Naive thymus-derived CD8-positive, alpha-beta T cell (primary cell): Measurements from ENCODE around the gene GPC4. TPM values are rescaled to one million over a fixed set of nuclear protein-coding genes. Genes with fewer than 3 reads are reported as not detected.

Experiments
- ATAC-seq, 2 donors: fragments of 150-1000 bp; cut with Tn5 transposase in 1 of 2; sonication (Bioruptor Pico), chemical (Tn5 transposase) in 1 of 2; 1 replicate in 1 of 2; 2 replicates in 1 of 2; pipeline ENCODE4 v1.10.0; 2021; ENCODE audit warnings: mild to moderate bottlenecking in 2 of 2, moderate library complexity in 2 of 2
- POLR2A ChIA-PET: fragments of 350-600 bp; sonication (Branson Sonifier 250); formaldehyde crosslinking; loops from one replicate; lab custom pipeline; 2021; ENCODE audit warnings: antibody characterized with exemption; lab: Charles Lee
- DNase-seq, 10 donors: peaks; one replicate each; pipeline versions ENCODE4 v3.0.0 to v3.0.0-alpha.2; 2020 to 2022
- H3K27ac Mint-ChIP-seq, 10 donors: one replicate each; pipeline ENCODE4 v1.8.0; 2020 to 2022; ENCODE audit warnings: mild to moderate bottlenecking in 10 of 10, mixed read lengths in 10 of 10, moderate library complexity in 4 of 10, inconsistent platforms in 1 of 10
- H3K27me3 Mint-ChIP-seq, 5 donors: one replicate each; pipeline ENCODE4 v1.8.0; 2021 to 2022; ENCODE audit warnings: mixed read lengths in 5 of 5
- H3K36me3 Mint-ChIP-seq, 3 donors: one replicate each; pipeline ENCODE4 v1.8.0; 2020 to 2022; ENCODE audit warnings: mixed read lengths in 3 of 3, mild to moderate bottlenecking in 2 of 3, inconsistent platforms in 1 of 3
- H3K4me1 Mint-ChIP-seq, 4 donors: one replicate each; pipeline ENCODE4 v1.8.0; 2021 to 2022; ENCODE audit warnings: mixed read lengths in 4 of 4
- H3K4me3 Mint-ChIP-seq, 10 donors: one replicate each; pipeline ENCODE4 v1.8.0; 2020 to 2022; ENCODE audit warnings: mild to moderate bottlenecking in 10 of 10, mixed read lengths in 10 of 10, moderate library complexity in 6 of 10, inconsistent platforms in 1 of 10
- H3K9me3 Mint-ChIP-seq, 9 donors: one replicate each; pipeline ENCODE4 v1.8.0; 2020 to 2022; ENCODE audit warnings: mixed read lengths in 9 of 9, mild to moderate bottlenecking in 3 of 9, inconsistent platforms in 1 of 9, moderate library complexity in 1 of 9
- polyA plus RNA-seq, 3 donors: library from polyadenylated mRNA; unstranded; fragments of 300-500 nt; fragmentation: Illumina TruSeq; gene quantifications; one replicate each; pipeline ENCODE4 v1.2.3, GENCODE V29; 2021
- total RNA-seq, 8 experiments: library from RNA in 2 of 8; stranded (reverse) in 2 of 8; gene quantifications; one replicate each; pipeline ENCODE4 v1.2.3 and lab custom pipeline; 2021 to 2026

GPC4 gene
- total and polyA plus RNA-seq, 5 experiments from 2014 or later, result not detected

- no peak overlapping the region for H3K27ac Mint-ChIP-seq
- ATAC-seq (no peak), DNase-seq (no peak)
- H3K4me3 Mint-ChIP-seq, result no peak overlapping the region
- H3K27me3 Mint-ChIP-seq, result peaks cover 0 to 3% (median 0%) of the 10 kb centered on the region in 5 donors
- no peaks in the 10 kb centered on the region for H3K9me3 Mint-ChIP-seq
- no peaks in the 10 kb centered on the region for H3K4me1 Mint-ChIP-seq
- POLR2A ChIA-PET, result no interaction called here
- no peaks in the 10 kb centered on the region for H3K36me3 Mint-ChIP-seq
These were observed 20.3 kb upstream of the GPC4 start for GRCh38 chrX:133435544-133436124.

- no peak for ATAC-seq
- H3K27ac Mint-ChIP-seq, result no peak overlapping the region
These were observed 19.0 kb upstream of the GPC4 start for GRCh38 chrX:133434197-133434820.

GRCh38 chrX:133419911-133420310 lies 4.6 kb upstream of the GPC4 start:
- Mint-ChIP-seq H3K27me3 (peaks cover 12 to 39% (median 25%) of the 10 kb centered on the region in 5 donors), H3K27ac (no peak overlapping the region), H3K4me1 (peaks cover under 1 to 6% (median 2%) of the 10 kb centered on the region in 4 donors), H3K36me3 (peaks cover 0 to 8% (median 0%) of the 10 kb centered on the region in 3 donors), H3K4me3 (no peak overlapping the region), H3K9me3 (peaks cover 0 to 5% (median 0%) of the 10 kb centered on the region in 9 donors)
- ATAC-seq (no peak), DNase-seq (no peak)
- POLR2A ChIA-PET, result no interaction called here

More at GRCh38 chrX:133434197-133434820, 19.0 kb upstream of the GPC4 start:
- H3K36me3 Mint-ChIP-seq, result no peaks in the 10 kb centered on the region
- H3K4me3 Mint-ChIP-seq, result no peak overlapping the region
- POLR2A ChIA-PET, result no interaction called here
- no peak for DNase-seq
- H3K4me1 Mint-ChIP-seq, result no peaks in the 10 kb centered on the region
- no peaks in the 10 kb centered on the region for H3K9me3 Mint-ChIP-seq
- no peaks in the 10 kb centered on the region for H3K27me3 Mint-ChIP-seq

- DNase-seq, result no peak
- Mint-ChIP-seq H3K9me3 (peaks cover 0 to 5% (median 0%) of the 10 kb centered on the region in 9 donors), H3K27ac (no peak overlapping the region), H3K36me3 (peaks cover 0 to 8% (median 0%) of the 10 kb centered on the region in 3 donors), H3K27me3 (peaks cover 12 to 51% (median 29%) of the 10 kb centered on the region in 5 donors), H3K4me1 (peaks cover 1 to 14% (median 9%) of the 10 kb centered on the region in 4 donors), H3K4me3 (no peak overlapping the region)
- POLR2A ChIA-PET, result no interaction called here
- ATAC-seq, result no peak
These were observed 3.3 kb upstream of the GPC4 start for GRCh38 chrX:133418588-133418987.

- H3K4me3 Mint-ChIP-seq, result no peak overlapping the region
- H3K27ac Mint-ChIP-seq, result no peak overlapping the region
- H3K27me3 Mint-ChIP-seq, result peaks cover 12 to 54% (median 35%) of the 10 kb centered on the region in 5 donors
- POLR2A ChIA-PET, result no interaction called here
- DNase-seq (no peak), ATAC-seq (no peak)
- H3K4me1 Mint-ChIP-seq, result peaks cover 1 to 14% (median 9%) of the 10 kb centered on the region in 4 donors
- H3K9me3 Mint-ChIP-seq, result peaks cover 0 to 5% (median 0%) of the 10 kb centered on the region in 9 donors
- peaks cover 0 to 8% (median 0%) of the 10 kb centered on the region in 3 donors for H3K36me3 Mint-ChIP-seq
These were observed 2.1 kb upstream of the GPC4 start for GRCh38 chrX:133417364-133417763.

- POLR2A ChIA-PET, result no interaction called here
- no peak overlapping the region for H3K27ac Mint-ChIP-seq
- H3K4me3 Mint-ChIP-seq, result peak overlapping the region in 9 of 10 donors; percentile 31 to 72 (median 57)
- ATAC-seq, result no peak
- DNase-seq, result peak in 2 of 10 donors; percentile 4 to 16
- peaks cover 0 to 14% (median 9%) of the 10 kb centered on the region in 4 donors for H3K4me1 Mint-ChIP-seq
- peaks cover 10 to 51% (median 41%) of the 10 kb centered on the region in 5 donors for H3K27me3 Mint-ChIP-seq
- H3K36me3 Mint-ChIP-seq, result peaks cover 0 to 8% (median 0%) of the 10 kb centered on the region in 3 donors
- peaks cover 0 to 3% (median 0%) of the 10 kb centered on the region in 9 donors for H3K9me3 Mint-ChIP-seq
These were observed 648 bp downstream of the GPC4 start for GRCh38 chrX:133414406-133415275.

GRCh38 chrX:133413218-133413925 lies 1.9 kb downstream of the GPC4 start:
- H3K36me3 Mint-ChIP-seq, result peaks cover 0 to 8% (median 0%) of the 10 kb centered on the region in 3 donors
- peaks cover 0 to 2% (median 0%) of the 10 kb centered on the region in 9 donors for H3K9me3 Mint-ChIP-seq
- ATAC-seq, result no peak
- H3K27ac Mint-ChIP-seq, result no peak overlapping the region
- peaks cover 0 to 14% (median 9%) of the 10 kb centered on the region in 4 donors for H3K4me1 Mint-ChIP-seq
- POLR2A ChIA-PET, result no interaction called here
- no peak for DNase-seq
- peaks cover 10 to 44% (median 37%) of the 10 kb centered on the region in 5 donors for H3K27me3 Mint-ChIP-seq
- H3K4me3 Mint-ChIP-seq, result peak overlapping the region in 2 of 10 donors; percentile 33 to 68

- H3K27me3 Mint-ChIP-seq, result peaks cover 7 to 39% (median 30%) of the 10 kb centered on the region in 5 donors
- no peak for ATAC-seq
- no peaks in the 10 kb centered on the region for H3K9me3 Mint-ChIP-seq
- H3K27ac Mint-ChIP-seq, result no peak overlapping the region
- no peak for DNase-seq
- H3K4me3 Mint-ChIP-seq, result no peak overlapping the region
- POLR2A ChIA-PET, result no interaction called here
- H3K4me1 Mint-ChIP-seq, result peaks cover 0 to 14% (median 9%) of the 10 kb centered on the region in 4 donors
- peaks cover 0 to 4% (median 0%) of the 10 kb centered on the region in 3 donors for H3K36me3 Mint-ChIP-seq
These were observed 2.6 kb downstream of the GPC4 start for GRCh38 chrX:133412665-133413064.

- H3K36me3 Mint-ChIP-seq, result no peaks in the 10 kb centered on the region
- H3K4me3 Mint-ChIP-seq, result no peak overlapping the region
- no peaks in the 10 kb centered on the region for H3K9me3 Mint-ChIP-seq
- H3K27ac Mint-ChIP-seq, result no peak overlapping the region
- POLR2A ChIA-PET, result no interaction called here
- H3K4me1 Mint-ChIP-seq, result peaks cover 0 to 14% (median 9%) of the 10 kb centered on the region in 4 donors
- DNase-seq (no peak), ATAC-seq (no peak)
- H3K27me3 Mint-ChIP-seq, result peaks cover 5 to 35% (median 30%) of the 10 kb centered on the region in 5 donors
These were observed 3.0 kb downstream of the GPC4 start for GRCh38 chrX:133412246-133412645.

GRCh38 chrX:133410550-133410949 lies 4.7 kb downstream of the GPC4 start:
- no peak overlapping the region for H3K27ac Mint-ChIP-seq
- POLR2A ChIA-PET, result no interaction called here
- H3K4me3 Mint-ChIP-seq, result no peak overlapping the region
- no peaks in the 10 kb centered on the region for H3K36me3 Mint-ChIP-seq
- DNase-seq (no peak), ATAC-seq (no peak)
- peaks cover 0 to 14% (median 5%) of the 10 kb centered on the region in 4 donors for H3K4me1 Mint-ChIP-seq
- peaks cover 1 to 34% (median 24%) of the 10 kb centered on the region in 5 donors for H3K27me3 Mint-ChIP-seq
- H3K9me3 Mint-ChIP-seq, result no peaks in the 10 kb centered on the region

- POLR2A ChIA-PET, result no interaction called here
- DNase-seq, result no peak
- H3K4me3 Mint-ChIP-seq, result no peak overlapping the region
- peaks cover 4 to 9% (median 4%) of the 10 kb centered on the region in 4 donors for H3K4me1 Mint-ChIP-seq
- H3K27ac Mint-ChIP-seq, result no peak overlapping the region
- H3K9me3 Mint-ChIP-seq, result no peaks in the 10 kb centered on the region
- peaks cover 0 to 14% (median 1%) of the 10 kb centered on the region in 5 donors for H3K27me3 Mint-ChIP-seq
- ATAC-seq, result no peak
- no peaks in the 10 kb centered on the region for H3K36me3 Mint-ChIP-seq
These were observed 9.6 kb downstream of the GPC4 start for GRCh38 chrX:133405498-133406185.

- no peaks in the 10 kb centered on the region for H3K9me3 Mint-ChIP-seq
- no peak overlapping the region for H3K4me3 Mint-ChIP-seq
- POLR2A ChIA-PET, result no interaction called here
These were observed 11.3 kb downstream of the GPC4 start for GRCh38 chrX:133403984-133404383.

More at GRCh38 chrX:133403984-133404383, 11.3 kb downstream of the GPC4 start:
- DNase-seq (no peak), ATAC-seq (no peak)
- H3K27me3 Mint-ChIP-seq, result peaks cover 0 to 9% (median 1%) of the 10 kb centered on the region in 5 donors
- H3K27ac Mint-ChIP-seq, result no peak overlapping the region
- H3K36me3 Mint-ChIP-seq, result no peaks in the 10 kb centered on the region
- H3K4me1 Mint-ChIP-seq, result peaks cover 4 to 9% (median 4%) of the 10 kb centered on the region in 4 donors
